OCI-LY3 (cell line): ENCODE data around the gene DTX3.

Source experiments
- H2AFZ ChIP-seq: fragments of 200-600, 300-600 bp; shearing (Covaris generic); 2 replicates; pipeline ENCODE4 v1.6.0; 2014; ENCODE audit warnings: antibody characterized with exemption, low read depth, low read length
- H3K27ac ChIP-seq: fragments of 200-600, 300-600 bp; sonication (generic); 2 replicates; pipeline ENCODE4 v1.5.1; 2014; ENCODE audit warnings: mild to moderate bottlenecking, low read length, moderate library complexity, mixed read lengths
- H3K27me3 ChIP-seq: fragments of 200-600, 300-600 bp; sonication (generic); 2 replicates; pipeline ENCODE4 v1.6.1; 2014; ENCODE audit warnings: low read depth, low read length, mixed read lengths
- H3K36me3 ChIP-seq: fragments of 200-600, 300-600 bp; sonication (generic); replicated peaks from 2 replicates; pipeline ENCODE3; 2014; ENCODE audit warnings: low read depth, low read length, mixed read lengths
- H3K4me1 ChIP-seq: fragments of 300-600, 200-600 bp; sonication (generic); 2 replicates; pipeline ENCODE4 v1.6.1; 2014; ENCODE audit warnings: low read length, mixed read lengths
- H3K4me2 ChIP-seq: fragments of 200-600, 300-600 bp; sonication (generic); 2 replicates; pipeline ENCODE4 v1.6.1; 2014; ENCODE audit warnings: low read length, mixed read lengths
- H3K4me3 ChIP-seq: fragments of 300-600, 200-600 bp; sonication (generic); 2 replicates; pipeline ENCODE4 v1.5.1; 2014; ENCODE audit warnings: antibody characterized with exemption, mild to moderate bottlenecking, low read length, moderate library complexity
- H3K79me2 ChIP-seq: fragments of 300-600, 200-600 bp; shearing (Covaris generic); 2 replicates; pipeline ENCODE4 v1.6.1; 2014; ENCODE audit warnings: mild to moderate bottlenecking, low read length, mixed read lengths
- H3K9ac ChIP-seq: fragments of 300-600, 200-600 bp; shearing (Covaris generic); 2 replicates; pipeline ENCODE4 v1.6.0; 2014; ENCODE audit warnings: mild to moderate bottlenecking, low read length, moderate library complexity
- H3K9me3 ChIP-seq: fragments of 200-600, 300-600 bp; shearing (Covaris generic); 2 replicates; pipeline ENCODE4 v1.6.1; 2014; ENCODE audit warnings: low read length, mixed read lengths; ENCODE audit not compliant: insufficient read depth
- H4K20me1 ChIP-seq: fragments of 200-600, 300-600 bp; sonication (generic); 2 replicates; pipeline ENCODE4 v1.6.1; 2016; ENCODE audit warnings: low read length, mixed read lengths; ENCODE audit not compliant: insufficient read depth
- CTCF ChIP-seq: fragments of 200-600, 300-600 bp; sonication (generic); IDR thresholded peaks from 2 replicates; pipeline ENCODE4 v1.5.1; 2014; ENCODE audit warnings: antibody characterized with exemption, low read length, low read depth
- EZH2phosphoT487 ChIP-seq: fragments of 200-600 bp; shearing (Covaris generic); IDR thresholded peaks from 2 replicates; pipeline ENCODE4 v1.6.1; 2018; ENCODE audit warnings: antibody characterized with exemption, mixed run types, low read depth

DTX3 gene

GRCh38 chr12:57571926-57572762 is 32.5 kb upstream of the DTX3 start:
- H2AFZ ChIP-seq = no peak overlapping the region
- no peaks in the 10 kb centered on the region for H3K36me3 ChIP-seq
- no peaks in the 10 kb centered on the region for H3K79me2 ChIP-seq
- no peaks in the 10 kb centered on the region for H4K20me1 ChIP-seq
- H3K9me3 ChIP-seq = no peaks in the 10 kb centered on the region
- no peak overlapping the region for H3K9ac ChIP-seq
- H3K27me3 ChIP-seq = peaks cover 3% of the 10 kb centered on the region; the same call in 1 of the 2 replicates
- H3K4me2 ChIP-seq = no peak overlapping the region
- H3K4me3 ChIP-seq = no peak overlapping the region
- no peaks in the 10 kb centered on the region for H3K4me1 ChIP-seq
- no peak overlapping the region for H3K27ac ChIP-seq
- TF ChIP-seq CTCF (no peak), EZH2phosphoT487 (no peak)

DNA sequence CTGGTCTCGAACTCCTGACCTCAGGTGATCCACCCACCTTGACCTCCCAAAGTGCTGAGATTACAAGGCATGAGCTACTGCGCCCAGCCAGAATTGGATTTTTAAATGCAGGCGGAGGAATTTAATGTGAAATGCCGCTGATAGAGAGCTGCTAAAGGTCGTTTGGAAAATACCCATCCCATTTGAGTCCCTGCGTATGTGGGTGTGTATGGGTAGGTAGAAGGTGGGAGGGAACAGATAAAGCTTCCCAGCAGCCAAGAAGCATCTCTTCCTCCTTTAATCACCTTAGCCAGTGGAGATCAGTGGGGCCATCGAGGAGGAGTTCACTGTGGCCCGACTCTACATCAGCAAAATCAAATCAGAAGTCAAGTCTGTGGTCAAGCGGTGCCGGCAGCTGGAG is 29.8 kb upstream of the DTX3 start:
- Histone ChIP-seq H3K27ac (no peak overlapping the region), H2AFZ (no peak overlapping the region), H3K36me3 (no peaks in the 10 kb centered on the region), H3K9ac (no peak overlapping the region), H3K9me3 (no peaks in the 10 kb centered on the region), H3K27me3 (peaks cover 3% of the 10 kb centered on the region; the same call in 1 of the 2 replicates), H3K4me1 (no peaks in the 10 kb centered on the region), H3K79me2 (no peaks in the 10 kb centered on the region), H3K4me2 (no peak overlapping the region), H3K4me3 (no peak overlapping the region), H4K20me1 (no peaks in the 10 kb centered on the region)
- no peak for TF ChIP-seq EZH2phosphoT487
- TF ChIP-seq CTCF = no peak

- H3K9ac ChIP-seq = no peak overlapping the region
- peaks cover 3% of the 10 kb centered on the region; the same call in 1 of the 2 replicates for H3K27me3 ChIP-seq
- no peaks in the 10 kb centered on the region for H3K9me3 ChIP-seq
- no peaks in the 10 kb centered on the region for H4K20me1 ChIP-seq
- no peak overlapping the region for H3K4me2 ChIP-seq
- no peaks in the 10 kb centered on the region for H3K36me3 ChIP-seq
- no peak for TF ChIP-seq EZH2phosphoT487
- TF ChIP-seq CTCF = no peak
- H3K27ac ChIP-seq = no peak overlapping the region
- no peak overlapping the region for H3K4me3 ChIP-seq
- no peak overlapping the region for H2AFZ ChIP-seq
- no peaks in the 10 kb centered on the region for H3K4me1 ChIP-seq
- H3K79me2 ChIP-seq = no peaks in the 10 kb centered on the region
Observed at GRCh38 chr12:57575771-57576612, 28.6 kb upstream of the DTX3 start.

DNA sequence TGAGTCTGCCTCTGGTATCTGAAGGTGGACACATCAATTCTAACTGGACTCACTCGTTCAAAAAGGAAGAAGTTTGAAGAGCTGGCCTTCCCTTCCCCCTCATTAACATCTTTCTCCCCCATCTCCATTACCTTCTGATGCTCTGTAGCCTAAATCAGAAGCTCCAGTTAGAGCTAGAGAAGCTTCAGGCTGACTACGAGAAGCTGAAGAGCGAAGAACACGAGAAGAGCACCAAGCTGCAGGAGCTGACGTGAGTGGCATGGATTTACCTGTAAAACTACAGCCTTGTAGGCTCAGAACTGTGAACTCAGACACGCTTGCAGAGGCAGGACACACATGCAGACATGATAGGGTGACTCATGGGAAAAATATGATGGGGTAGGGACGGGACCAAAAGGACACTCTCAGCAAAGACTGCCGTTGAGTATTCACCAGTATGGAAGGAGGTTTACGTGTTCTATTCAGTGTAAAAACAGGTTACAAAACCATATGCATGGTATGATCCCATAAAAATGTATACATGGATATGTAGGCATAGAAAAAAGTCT is 27.9 kb upstream of the DTX3 start:
- H4K20me1 ChIP-seq = no peaks in the 10 kb centered on the region
- no peak overlapping the region for H3K4me3 ChIP-seq
- H3K9ac ChIP-seq = no peak overlapping the region
- H3K36me3 ChIP-seq = no peaks in the 10 kb centered on the region
- H2AFZ ChIP-seq = no peak overlapping the region; the same call in 1 of the 2 replicates
- H3K27me3 ChIP-seq = peaks cover 3% of the 10 kb centered on the region; the same call in 1 of the 2 replicates
- TF ChIP-seq CTCF (no peak), EZH2phosphoT487 (no peak)
- H3K4me2 ChIP-seq = no peak overlapping the region
- H3K79me2 ChIP-seq = no peaks in the 10 kb centered on the region
- H3K4me1 ChIP-seq = no peaks in the 10 kb centered on the region
- H3K27ac ChIP-seq = no peak overlapping the region
- no peaks in the 10 kb centered on the region for H3K9me3 ChIP-seq
